Lower lobe of right lung (tissue), 2 donors: Measurements from ENCODE around the gene CALML3. TPM values are rescaled to one million over a fixed set of nuclear protein-coding genes. Genes with fewer than 3 reads are reported as not detected.

Experiments
- ATAC-seq, 2 donors: fragments of 200-7000 bp; cut with Tn5 transposase; one replicate each; pipeline ENCODE4 v1.9.1; 2020 to 2022; ENCODE audit warnings: mild to moderate bottlenecking in 2 of 2, moderate library complexity in 2 of 2
- DNase-seq: peaks from one replicate; pipeline ENCODE4 v3.0.0-alpha.2; 2020
- H3K27ac ChIP-seq: fragments of 200-600 bp; one replicate; pipeline ENCODE4 v1.8.0; 2022
- H3K27me3 ChIP-seq: fragments of 200-600 bp; one replicate; pipeline ENCODE4 v1.8.0; 2022; ENCODE audit warnings: low read depth
- H3K36me3 ChIP-seq: fragments of 200-600 bp; one replicate; pipeline ENCODE4 v1.8.0; 2022; ENCODE audit warnings: mild to moderate bottlenecking
- H3K4me1 ChIP-seq: fragments of 200-600 bp; one replicate; pipeline ENCODE4 v1.8.0; 2022
- H3K4me3 ChIP-seq: fragments of 200-600 bp; one replicate; pipeline ENCODE4 v1.8.0; 2022; ENCODE audit warnings: mild to moderate bottlenecking
- H3K9me3 ChIP-seq: fragments of 200-600 bp; one replicate; pipeline ENCODE4 v1.8.0; 2022
- CTCF ChIP-seq: fragments of 200-600 bp; IDR thresholded peaks from one replicate; pipeline ENCODE4 v1.8.0; 2022; ENCODE audit warnings: antibody characterized with exemption, mild to moderate bottlenecking
- intact Hi-C: fragments of 100-400 bp; cut with DNase I; formaldehyde crosslinking; loops from one replicate; pipeline ENCODE4 v1.11.0; 2022
- total RNA-seq: library from RNA; stranded (reverse); fragmentation: NEBNext Ultra II Directional; extraction: Animal tissue kit (Norgen Biotek cat#: 25700); gene quantifications from one replicate; pipeline ENCODE4 v1.2.1, GENCODE V29; 2021
- donor health status: DM: no; HTN: yes; CAD: no; lungs with severe emphysema.

The CALML3 gene
- total RNA-seq, 1 donor from 2014 or later, result not detected

GRCh38 chr10:5545011-5545410 lies 20.2 kb downstream of the CALML3 start:
- intact Hi-C loops, result no loop called here

GRCh38 chr10:5545426-5545777 lies 20.6 kb downstream of the CALML3 start:
- peak overlapping the region; percentile 89 for H3K27ac ChIP-seq
- H3K27me3 ChIP-seq, result no peaks in the 10 kb centered on the region
- DNase-seq (no peak), ATAC-seq (no peak)
- intact Hi-C loops, result no loop called here
- H3K36me3 ChIP-seq, result no peaks in the 10 kb centered on the region
- H3K9me3 ChIP-seq, result peaks cover 8% of the 10 kb centered on the region
- TF ChIP-seq CTCF, result no peak
- no peak overlapping the region for H3K4me3 ChIP-seq
- peaks cover 45% of the 10 kb centered on the region for H3K4me1 ChIP-seq

More at GRCh38 chr10:5545011-5545410, 20.2 kb downstream of the CALML3 start:
- peaks cover 45% of the 10 kb centered on the region for H3K4me1 ChIP-seq
- no peaks in the 10 kb centered on the region for H3K36me3 ChIP-seq
- no peaks in the 10 kb centered on the region for H3K27me3 ChIP-seq
- H3K27ac ChIP-seq, result peak overlapping the region; percentile 89
- ATAC-seq (no peak), DNase-seq (peak; percentile 27)
- TF ChIP-seq CTCF, result no peak
- H3K9me3 ChIP-seq, result peaks cover 8% of the 10 kb centered on the region
- no peak overlapping the region for H3K4me3 ChIP-seq

- Histone ChIP-seq H3K4me1 (peaks cover 45% of the 10 kb centered on the region), H3K36me3 (no peaks in the 10 kb centered on the region), H3K27ac (peak overlapping the region; percentile 89), H3K27me3 (no peaks in the 10 kb centered on the region), H3K4me3 (no peak overlapping the region), H3K9me3 (peaks cover 6% of the 10 kb centered on the region)
- intact Hi-C loops, result no loop called here
- no peak for TF ChIP-seq CTCF
- peak; percentile 11 to 72 for ATAC-seq
- peak; percentile 71 for DNase-seq
Observed at GRCh38 chr10:5545778-5546710, 21.3 kb downstream of the CALML3 start.

GRCh38 chr10:5546891-5547680 lies 22.3 kb downstream of the CALML3 start:
- Histone ChIP-seq H3K4me3 (no peak overlapping the region), H3K27me3 (no peaks in the 10 kb centered on the region), H3K36me3 (no peaks in the 10 kb centered on the region), H3K4me1 (peaks cover 48% of the 10 kb centered on the region), H3K9me3 (no peaks in the 10 kb centered on the region), H3K27ac (peak overlapping the region; percentile 89)
- intact Hi-C loops, result no loop called here
- no peak for TF ChIP-seq CTCF
- ATAC-seq (peak; percentile 54 to 61), DNase-seq (peak; percentile 70)

- peak overlapping the region; percentile 27 for H3K4me3 ChIP-seq
- intact Hi-C loops, result no loop called here
- DNase-seq (peak; percentile 2), ATAC-seq (no peak)
- H3K36me3 ChIP-seq, result no peaks in the 10 kb centered on the region
- H3K27me3 ChIP-seq, result no peaks in the 10 kb centered on the region
- no peak for TF ChIP-seq CTCF
- H3K9me3 ChIP-seq, result no peaks in the 10 kb centered on the region
- peaks cover 53% of the 10 kb centered on the region for H3K4me1 ChIP-seq
- H3K27ac ChIP-seq, result peak overlapping the region; percentile 89
Observed at GRCh38 chr10:5547681-5547930, 22.8 kb downstream of the CALML3 start.
